Hippocampal formation (tissue), 2 donors: ENCODE data around the gene ABO.
"Not testable (repeated sequence)": the region's sequence is repeated elsewhere in the genome, so short reads cannot be mapped to it uniquely, and the experiment has no call there.

ENCODE experiments used
- DNase-seq, 2 donors: peaks; one replicate each; lab custom pipeline; 2025; lab: John Stamatoyannopoulos, UW

The ABO gene

DNA sequence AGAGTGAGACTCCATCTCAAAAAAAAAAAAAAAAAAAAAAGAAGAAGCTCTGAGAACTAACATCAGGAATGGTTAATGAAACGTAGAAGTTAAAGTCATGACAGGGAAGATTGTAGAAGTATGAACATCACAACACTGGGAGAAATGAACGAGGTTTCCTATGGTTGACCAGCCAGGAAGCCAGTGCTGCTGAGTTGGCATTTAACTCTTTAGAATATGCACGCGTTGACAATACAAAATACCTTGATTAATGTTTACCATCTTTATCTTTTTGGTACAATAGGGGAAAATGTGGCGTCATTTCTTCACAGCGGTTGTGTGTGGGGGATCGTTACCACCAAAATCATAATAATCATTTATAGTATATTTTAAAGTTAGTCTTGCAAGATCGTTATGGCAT is 32.0 kb downstream of the ABO start:
- no peak for DNase-seq

- DNase-seq, result no peak
Observed at GRCh38 chr9:133242241-133242640, 32.8 kb downstream of the ABO start.

DNA sequence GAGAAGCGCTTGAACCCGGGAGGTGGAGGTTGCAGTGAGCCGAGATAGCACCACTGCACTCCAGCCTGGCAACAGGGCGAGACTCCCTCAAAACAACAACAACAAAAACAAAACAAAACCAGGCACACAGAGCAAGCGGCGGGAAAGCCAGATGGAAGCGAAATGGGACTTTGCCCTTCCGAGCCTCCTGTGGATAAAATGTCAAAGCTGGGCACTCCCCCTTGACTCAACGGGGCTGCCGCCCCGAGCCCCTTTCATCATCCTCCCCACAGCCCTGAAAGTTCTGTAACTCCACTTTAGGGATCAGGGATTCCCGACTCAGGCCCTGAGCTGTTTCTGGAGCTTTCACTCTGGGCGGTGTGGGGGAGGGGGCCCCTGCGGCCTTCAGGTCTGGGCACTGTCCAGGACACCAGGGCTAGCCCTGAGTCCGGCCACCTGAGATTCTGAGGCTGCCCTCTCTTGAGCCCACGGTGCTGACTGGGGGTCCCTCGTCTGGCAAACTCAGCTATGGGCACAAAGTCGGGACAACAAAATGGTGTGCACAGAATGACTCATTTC is 35.4 kb downstream of the ABO start:
- no peak for DNase-seq

DNA sequence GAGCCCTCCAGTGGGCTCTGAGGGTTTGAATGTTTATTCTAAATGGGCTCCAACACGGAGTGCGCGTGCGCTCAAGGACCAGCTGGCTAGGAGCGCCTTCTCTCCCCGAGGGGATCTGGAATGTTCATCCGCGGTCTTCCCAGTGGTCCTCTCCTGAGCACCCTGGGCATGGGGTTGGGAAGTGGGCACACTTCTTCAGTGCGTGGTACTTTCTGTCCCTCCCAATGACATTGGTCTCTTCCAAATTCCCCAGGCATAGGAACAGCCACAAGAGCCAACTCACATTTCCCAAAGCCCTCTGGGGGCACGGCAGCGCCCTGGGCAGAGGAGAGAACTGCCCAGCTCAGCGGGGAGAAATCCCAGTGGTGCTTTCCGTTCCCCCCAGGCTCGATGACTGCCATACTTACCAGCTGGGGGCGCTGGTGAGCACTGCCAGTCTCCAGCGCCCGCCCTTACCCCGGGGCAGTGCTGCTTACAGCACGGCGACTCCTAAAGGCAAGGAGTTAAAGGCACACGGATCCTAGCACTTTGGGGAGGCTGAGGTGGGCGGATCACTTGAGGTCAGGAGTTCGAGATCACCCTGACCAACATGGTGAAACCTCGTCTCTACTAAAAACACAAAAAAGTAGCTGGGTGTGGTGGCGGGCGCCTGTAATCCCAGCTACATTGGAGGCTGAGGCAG is 36.0 kb downstream of the ABO start:
- no peak for DNase-seq

DNA sequence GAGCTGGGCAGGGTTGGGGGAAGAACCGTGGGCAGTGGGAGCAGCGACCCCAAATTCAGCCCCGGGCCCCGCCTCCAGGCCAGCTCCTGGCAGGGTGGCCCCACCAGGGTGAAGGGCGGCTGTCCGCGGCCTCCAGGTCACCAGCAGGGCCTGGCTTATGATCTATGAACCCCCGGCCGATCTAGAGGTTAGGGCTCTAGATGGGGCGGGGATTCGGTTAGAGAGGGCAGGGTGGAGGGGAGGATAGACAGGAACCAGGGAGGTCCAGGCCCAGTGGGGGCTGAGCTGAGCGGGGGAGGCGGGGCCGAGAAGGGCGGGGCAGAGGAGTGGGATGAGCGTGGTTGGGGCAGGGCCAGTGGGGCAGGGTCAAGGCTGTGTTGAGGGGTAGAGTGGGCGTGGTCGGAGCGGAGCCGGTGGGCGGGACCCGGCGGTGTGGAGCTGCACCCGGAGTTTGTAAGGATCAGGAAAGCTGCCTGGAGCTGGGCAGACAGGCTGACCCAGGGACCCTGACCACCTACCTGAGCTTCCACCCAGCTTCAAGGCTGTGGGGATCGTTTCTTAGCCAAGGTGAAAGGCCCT is 36.6 kb downstream of the ABO start:
- peak in 1 of 2 donors; percentile 38 for DNase-seq

DNA sequence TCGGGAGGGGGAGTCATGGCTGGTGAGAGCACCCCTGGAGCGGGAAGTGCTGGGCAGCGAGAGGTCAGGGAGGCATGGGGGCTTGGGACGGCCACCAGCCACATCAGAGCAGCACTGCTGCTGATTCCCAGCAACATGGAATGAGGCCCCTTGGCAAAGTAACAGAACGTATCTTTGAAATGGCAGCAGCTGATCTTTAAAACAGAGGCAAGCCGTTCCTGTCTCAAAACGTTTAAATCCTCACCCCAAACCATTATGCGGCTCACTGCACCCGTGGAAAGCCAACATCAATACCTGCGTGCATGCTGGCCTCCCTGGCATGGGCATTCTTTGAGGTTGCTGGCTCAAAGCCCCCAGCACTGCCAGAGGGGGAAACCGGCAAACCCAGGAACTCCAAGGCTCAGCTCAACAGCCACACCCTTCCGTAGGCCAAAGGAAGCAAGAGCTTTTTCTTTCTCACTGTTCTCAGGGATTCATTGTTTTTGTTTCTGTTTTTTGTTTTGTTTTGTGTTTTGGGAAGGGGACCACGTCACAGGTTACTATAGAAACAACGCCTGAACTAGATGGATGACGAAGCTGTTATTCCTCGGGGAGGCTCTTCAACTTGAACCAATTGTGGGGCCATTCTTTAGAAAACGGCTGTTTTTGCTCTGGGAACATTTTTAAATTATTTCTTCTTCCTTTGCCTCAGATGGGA is 37.8 kb downstream of the ABO start:
- DNase-seq, result no peak

DNA sequence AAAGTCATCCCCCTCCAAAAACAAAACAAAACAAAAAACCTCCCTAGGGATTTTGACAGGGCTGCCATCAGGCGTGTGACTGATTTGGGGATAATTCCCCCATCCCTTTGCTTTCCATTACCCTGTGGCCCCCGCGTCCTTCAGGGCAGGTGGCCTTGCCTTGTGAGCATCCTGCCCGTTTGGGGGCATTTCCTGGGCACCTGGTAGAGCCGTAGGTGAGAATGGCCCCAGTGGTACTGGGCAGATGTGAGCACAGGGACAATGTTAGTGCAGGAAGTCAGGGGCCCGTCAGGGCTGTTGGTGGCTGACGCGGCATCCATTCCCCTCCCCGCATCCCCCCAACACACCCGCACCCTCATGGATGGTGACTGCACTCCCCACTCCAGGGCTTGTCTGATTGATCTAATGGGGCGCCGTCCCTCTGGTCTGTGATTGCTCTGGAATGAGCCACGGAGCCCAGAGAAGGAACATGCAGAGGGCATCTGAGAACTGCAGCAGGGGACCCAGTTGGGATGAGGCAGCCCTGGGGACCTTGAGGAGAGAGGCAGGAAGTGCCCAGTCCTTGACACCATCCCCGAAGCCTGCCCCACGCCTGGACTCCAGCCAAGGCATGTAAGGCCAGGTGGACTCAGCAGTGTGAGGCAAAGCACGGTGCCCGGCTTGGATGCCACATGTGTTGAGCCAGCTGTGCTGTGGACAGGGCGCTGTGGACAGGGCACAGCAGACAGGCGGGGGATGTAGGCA is 38.5 kb downstream of the ABO start:
- DNase-seq, result not testable (repeated sequence)

GRCh38 chr9:133235549-133236222 is 39.3 kb downstream of the ABO start:
- DNase-seq, result no peak

DNA sequence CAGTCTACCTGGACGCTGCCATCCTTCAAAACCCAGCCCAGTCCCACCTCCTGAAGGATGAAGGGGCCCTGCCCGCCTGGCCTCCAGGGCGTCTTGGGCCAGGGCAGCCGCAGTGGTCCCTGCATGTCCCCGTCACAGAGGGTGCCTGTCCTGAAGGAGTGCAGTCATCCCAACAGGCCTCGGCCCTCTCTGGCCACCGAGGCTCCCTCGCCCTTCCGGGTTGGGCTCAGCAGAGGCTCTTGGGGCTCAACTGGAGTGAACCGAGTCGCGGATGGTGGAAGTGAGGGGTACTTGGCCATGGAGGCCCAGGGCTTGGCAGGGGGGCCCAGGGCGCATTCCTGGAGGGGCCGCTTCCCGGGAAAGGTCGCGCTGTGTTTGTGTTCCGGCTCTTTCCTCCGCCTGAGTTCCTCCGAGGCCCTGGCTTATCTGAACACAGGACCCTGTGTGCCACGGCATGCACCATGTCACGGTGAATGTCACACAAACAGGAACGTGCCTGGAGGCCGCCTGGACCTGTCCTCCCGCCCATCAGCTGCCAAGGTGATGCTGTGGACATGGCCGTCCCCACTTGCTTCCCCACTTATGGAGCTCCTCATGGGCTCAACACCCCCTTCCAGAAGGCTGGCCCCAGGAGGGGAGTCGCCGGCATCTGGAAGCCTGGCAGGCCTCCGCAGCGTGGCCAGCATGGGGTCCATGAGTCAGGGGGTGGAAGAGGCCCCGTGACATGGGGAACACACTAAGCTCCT is 40.3 kb downstream of the ABO start:
- DNase-seq, result no peak

GRCh38 chr9:133233681-133234432 is 41.1 kb downstream of the ABO start:
- no peak for DNase-seq

- not testable (repeated sequence) for DNase-seq
Observed at GRCh38 chr9:133231934-133232568, 43.0 kb downstream of the ABO start.

DNA sequence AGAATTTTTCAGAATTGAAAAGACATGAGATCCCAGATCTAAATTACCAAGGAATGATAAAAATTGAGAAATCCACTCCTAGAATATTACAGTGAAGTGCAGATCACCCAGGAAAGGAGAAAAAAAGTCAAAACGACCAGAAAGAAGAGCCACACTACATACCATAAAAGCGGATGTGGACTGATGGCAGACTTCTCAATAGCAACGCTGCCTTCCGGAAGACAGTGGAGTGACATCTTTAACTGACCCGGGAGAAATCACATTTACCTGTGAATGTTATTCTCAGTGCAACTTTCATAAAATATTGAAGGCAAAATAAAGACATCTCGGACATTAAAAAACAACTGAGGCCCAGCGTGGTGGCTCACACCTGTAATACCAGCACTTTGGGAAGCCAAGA is 44.5 kb downstream of the ABO start:
- not testable (repeated sequence) for DNase-seq

GRCh38 chr9:133230093-133230492 is 44.9 kb downstream of the ABO start:
- no peak for DNase-seq

DNA sequence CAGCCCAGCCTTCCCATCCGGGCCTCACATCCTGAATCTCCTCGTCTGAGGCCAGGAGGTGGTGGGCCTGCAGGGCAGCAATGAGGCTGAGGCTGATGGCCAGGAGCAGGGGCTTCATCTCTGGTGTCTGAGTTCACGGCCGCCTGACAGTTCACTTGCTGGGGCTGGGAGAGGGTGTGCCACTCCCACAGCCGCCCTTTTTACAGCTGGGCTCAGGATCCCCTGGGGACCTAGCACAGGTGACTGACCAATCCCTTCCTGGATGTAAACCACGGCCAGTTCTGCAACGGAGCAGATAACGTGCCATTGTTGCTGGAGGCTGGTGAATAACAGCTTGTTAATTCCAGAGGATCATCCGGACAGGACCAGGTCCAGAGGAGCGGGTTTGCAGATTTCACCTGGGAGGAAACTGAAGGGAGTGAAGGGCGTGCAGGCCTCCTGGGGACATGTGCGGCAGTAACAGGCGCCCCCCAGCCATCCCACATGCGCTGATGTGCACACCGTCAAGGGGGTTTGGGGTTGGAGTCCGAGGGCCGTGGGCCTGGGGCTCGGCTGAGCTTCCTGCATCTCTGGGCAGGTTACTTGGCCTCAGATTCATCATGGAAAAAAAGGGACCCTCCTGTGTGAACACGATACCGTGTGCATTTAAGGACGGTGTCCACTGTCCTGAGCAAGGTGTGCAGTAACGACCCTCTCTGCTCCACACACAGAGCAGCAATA is 46.4 kb downstream of the ABO start:
- not testable (repeated sequence) for DNase-seq

GRCh38 chr9:133227996-133228395 is 47.0 kb downstream of the ABO start:
- not testable (repeated sequence) for DNase-seq

DNA sequence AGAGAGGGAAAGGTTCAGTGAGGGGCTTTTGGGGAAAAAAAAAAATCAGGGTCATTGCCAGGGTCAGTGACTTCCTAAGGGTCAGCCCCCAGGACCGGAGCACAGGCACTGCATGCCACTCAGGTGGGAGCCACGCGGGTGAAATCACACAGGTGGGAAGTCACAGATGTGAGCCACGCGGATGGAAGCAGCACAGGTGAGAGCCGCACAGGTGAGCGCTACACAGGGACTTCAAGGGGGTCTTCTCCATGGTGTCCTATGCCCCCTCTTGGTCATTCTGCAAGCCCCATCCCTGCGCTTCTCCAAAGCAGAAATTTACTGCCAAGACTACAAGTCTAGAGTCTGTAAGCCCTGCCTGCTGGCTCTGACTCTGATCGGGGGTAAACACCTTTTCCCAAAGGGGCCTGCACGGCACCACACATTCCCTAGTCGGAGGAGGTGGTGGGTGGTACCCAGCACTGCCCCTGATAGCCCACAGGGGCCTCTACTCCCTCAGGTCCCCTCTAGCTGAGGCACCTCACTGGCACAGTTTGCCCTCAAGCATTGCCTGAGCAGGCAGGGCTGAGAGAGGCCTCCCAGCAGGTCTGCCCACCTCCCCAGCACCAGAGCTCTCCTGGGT is 47.6 kb downstream of the ABO start:
- DNase-seq, result no peak

GRCh38 chr9:133226219-133227171 is 48.5 kb downstream of the ABO start:
- DNase-seq, result no peak
